IMR-90 (cell line): Measurements from ENCODE around the gene AGBL2. TPM values are rescaled to one million over a fixed set of nuclear protein-coding genes. Genes with fewer than 3 reads are reported as not detected.

Source experiments
- ATAC-seq: fragments of 200-7000 bp; cut with Tn5 transposase; 2 replicates; pipeline ENCODE4 v1.9.1; 2020; ENCODE audit warnings: low read depth, mild to moderate bottlenecking, moderate library complexity
- BruUV-seq: library from RNA; stranded (reverse); fragments of 400-500 nt; replicated peaks from 2 replicates; lab custom pipeline; 2021; lab: Mats Ljungman, UMichigan
- CTCF ChIA-PET: fragments of 300-600 bp; formaldehyde crosslinking; extraction: SDS; loops from one replicate; lab custom pipeline; 2021; ENCODE audit warnings: antibody characterized with exemption; lab: Yijun Ruan, JAX
- POLR2A ChIA-PET: fragments of 300-600 bp; sonication (Branson Sonifier 250); formaldehyde crosslinking; loops from one replicate; lab custom pipeline; 2022; ENCODE audit warnings: antibody characterized with exemption; ENCODE audit not compliant: unreplicated experiment; lab: Charles Lee
- DNase-seq: peaks from one replicate; pipeline ENCODE4 v3.0.0; 2013
- H2AFZ ChIP-seq: replicated peaks from 2 replicates; pipeline ENCODE3; 2013; ENCODE audit warnings: low read length, mild to moderate bottlenecking; ENCODE audit not compliant: poor library complexity
- H2AK5ac ChIP-seq: 2 replicates; pipeline ENCODE4 v1.6.1; 2013; ENCODE audit warnings: low read depth, low read length, inconsistent platforms
- H2AK9ac ChIP-seq: replicated peaks from 2 replicates; pipeline ENCODE3; 2013; ENCODE audit warnings: mild to moderate bottlenecking, low read depth, low read length, moderate library complexity; ENCODE audit not compliant: poor library complexity
- H2BK120ac ChIP-seq: 2 replicates; pipeline ENCODE4 v1.6.1; 2013; ENCODE audit warnings: low read depth, low read length, inconsistent platforms
- H2BK15ac ChIP-seq: 3 replicates; pipeline ENCODE4 v1.6.1; 2013; ENCODE audit warnings: low read depth, low read length, inconsistent platforms
- H2BK20ac ChIP-seq: 2 replicates; pipeline ENCODE4 v1.6.1; 2013; ENCODE audit warnings: low read depth, mild to moderate bottlenecking, inconsistent platforms, low read length, moderate library complexity
- H2BK5ac ChIP-seq: 2 replicates; pipeline ENCODE4 v1.6.1; 2013; ENCODE audit warnings: mild to moderate bottlenecking, low read depth, low read length, inconsistent platforms; ENCODE audit not compliant: poor library complexity, severe bottlenecking
- H3K14ac ChIP-seq: replicated peaks from 2 replicates; pipeline ENCODE4 v1.6.1; 2013; ENCODE audit warnings: low read depth, low read length, inconsistent platforms
- H3K18ac ChIP-seq: 2 replicates; pipeline ENCODE4 v1.6.1; 2013; ENCODE audit warnings: low read depth, low read length, control low read depth
- H3K23ac ChIP-seq: 2 replicates; pipeline ENCODE4 v1.6.1; 2013; ENCODE audit warnings: low read depth, low read length, inconsistent platforms
- H3K27ac ChIP-seq: 2 replicates; pipeline ENCODE4 v1.5.1; 2013; ENCODE audit warnings: mild to moderate bottlenecking, control low read depth, low read length; ENCODE audit not compliant: insufficient read depth
- H3K27me3 ChIP-seq: 2 replicates; pipeline ENCODE4 v1.6.1; 2013; ENCODE audit warnings: low read length; ENCODE audit not compliant: control insufficient read depth, insufficient read depth
- H3K36me3 ChIP-seq: 2 replicates; pipeline ENCODE4 v1.6.1; 2013; ENCODE audit warnings: low read length, mixed read lengths; ENCODE audit not compliant: control insufficient read depth, insufficient read depth
- H3K4ac ChIP-seq: 2 replicates; pipeline ENCODE4 v1.6.1; 2013; ENCODE audit warnings: low read depth, low read length, inconsistent platforms
- H3K4me1 ChIP-seq: 2 replicates; pipeline ENCODE4 v1.6.1; 2013; ENCODE audit warnings: low read length, mixed read lengths; ENCODE audit not compliant: control insufficient read depth, insufficient read depth
- H3K4me2 ChIP-seq: 2 replicates; pipeline ENCODE4 v1.6.1; 2013; ENCODE audit warnings: low read depth, mild to moderate bottlenecking, control low read depth, low read length, moderate library complexity
- H3K4me3 ChIP-seq: 2 replicates; pipeline ENCODE4 v1.5.1; 2013; ENCODE audit warnings: low read depth, mild to moderate bottlenecking, control low read depth, low read length, moderate library complexity; ENCODE audit not compliant: insufficient read depth
- H3K56ac ChIP-seq: 2 replicates; pipeline ENCODE4 v1.6.1; 2013; ENCODE audit warnings: low read length, inconsistent platforms; ENCODE audit not compliant: insufficient read depth; ENCODE audit errors: extremely low read depth
- H3K79me1 ChIP-seq, 2 experiments: 2 replicates each; pipeline ENCODE4 v1.6.1; 2013; ENCODE audit warnings: low read length in 2 of 2, inconsistent platforms in 1 of 2, low read depth in 1 of 2
- H3K9ac ChIP-seq: 2 replicates; pipeline ENCODE4 v1.6.1; 2013; ENCODE audit warnings: low read depth, low read length, control low read depth
- H3K9me1 ChIP-seq: 2 replicates; pipeline ENCODE4 v1.6.1; 2013; ENCODE audit warnings: low read length, inconsistent platforms; ENCODE audit not compliant: insufficient read depth
- H3K9me3 ChIP-seq: 2 replicates; pipeline ENCODE4 v1.6.1; 2013; ENCODE audit warnings: low read length; ENCODE audit not compliant: control insufficient read depth, insufficient read depth
- H4K20me1 ChIP-seq: 2 replicates; pipeline ENCODE4 v1.6.1; 2013; ENCODE audit warnings: low read length, inconsistent platforms; ENCODE audit not compliant: insufficient read depth
- H4K5ac ChIP-seq: 2 replicates; pipeline ENCODE4 v1.6.1; 2013; ENCODE audit warnings: mild to moderate bottlenecking, low read depth, low read length, control low read depth
- H4K8ac ChIP-seq, 2 experiments: 2 replicates each; pipeline ENCODE4 v1.6.1; 2013; ENCODE audit warnings: low read depth in 2 of 2, low read length in 2 of 2, control low read depth in 1 of 2, inconsistent platforms in 1 of 2
- H4K91ac ChIP-seq: 2 replicates; pipeline ENCODE4 v1.6.1; 2013; ENCODE audit warnings: low read depth, low read length, inconsistent platforms; ENCODE audit not compliant: insufficient read depth
- BHLHE40 ChIP-seq: fragments of 150-350 bp; IDR thresholded peaks from 2 replicates; pipeline ENCODE4 v1.6.1; 2016; ENCODE audit warnings: mild to moderate bottlenecking, low read depth, low read length
- CHD1 ChIP-seq: IDR thresholded peaks from 2 replicates; pipeline ENCODE4 v1.6.1; 2012; ENCODE audit warnings: low read depth, low read length, improper control_type of control experiment
- FOS ChIP-seq: fragments of 150-350 bp; IDR thresholded peaks from 2 replicates; pipeline ENCODE4 v1.6.1; 2016; ENCODE audit warnings: low read depth, low read length
- MAFK ChIP-seq: IDR thresholded peaks from 2 replicates; pipeline ENCODE4 v1.6.1; 2012; ENCODE audit warnings: low read depth, low read length, improper control_type of control experiment
- MAZ ChIP-seq: IDR thresholded peaks from 2 replicates; pipeline ENCODE4 v1.6.1; 2012; ENCODE audit warnings: low read depth, mild to moderate bottlenecking, low read length, improper control_type of control experiment, moderate library complexity, borderline replicate concordance
- MXI1 ChIP-seq: IDR thresholded peaks from 2 replicates; pipeline ENCODE4 v1.6.1; 2012; ENCODE audit warnings: low read depth, mild to moderate bottlenecking, low read length, moderate library complexity, borderline replicate concordance
- NFE2L2 ChIP-seq: fragments of 150-350 bp; IDR thresholded peaks from 2 replicates; pipeline ENCODE4 v1.6.1; 2016; ENCODE audit warnings: low read depth, mild to moderate bottlenecking, low read length
- RFX5 ChIP-seq: IDR thresholded peaks from 2 replicates; pipeline ENCODE4 v1.8.0; 2012; ENCODE audit warnings: low read depth, mild to moderate bottlenecking, low read length, moderate library complexity
- SMC3 ChIP-seq: fragments of 150-350 bp; IDR thresholded peaks from 2 replicates; pipeline ENCODE4 v1.6.1; 2016; ENCODE audit warnings: low read depth, mild to moderate bottlenecking, antibody characterized with exemption, low read length, moderate library complexity
- WGBS, 2 experiments: methylation state at CpG; one replicate each; pipeline versions ENCODE4 v1.1.5 to v1.1.7; 2013; ENCODE audit warnings: missing lambda C conversion rate in 2 of 2; ENCODE audit not compliant: insufficient read length in 1 of 2; ENCODE audit errors: extremely low coverage in 2 of 2; 5-methylcytosine and 5-hydroxymethylcytosine counted together
- dilution Hi-C: fragments of 300-500 bp; cut with HindIII; formaldehyde crosslinking; loops from one replicate; pipeline ENCODE4 v1.14.3; 2018; ENCODE audit warnings: low sequenced_read_pairs; ENCODE audit not compliant: unreplicated experiment
- in situ Hi-C: fragments of 300-500 bp; cut with MboI; formaldehyde crosslinking; loops from 3 replicates; pipeline ENCODE4 v1.14.3; 2019; ENCODE audit warnings: low sequenced_read_pairs, inconsistent platforms, mixed read lengths
- intact Hi-C: fragments of 100-400 bp; cut with micrococcal nuclease; formaldehyde crosslinking; loops from 2 replicates; pipeline ENCODE4 v1.10.0; 2022
- polyA plus RNA-seq, 3 experiments: library from polyadenylated mRNA; depleted of rRNA; stranded (reverse); fragments of >200 nt; gene quantifications; 2 replicates each; pipeline ENCODE4 v1.2.3, GENCODE V29; 2012; ENCODE audit warnings: low replicate concordance in 1 of 3
- total RNA-seq: library from RNA; depleted of rRNA; stranded (reverse); fragments of >200 nt; gene quantifications from 2 replicates; pipeline ENCODE4 v1.2.3, GENCODE V29; 2012
- TF ChIP-seq, protein P1 (sequence below): conservative IDR thresholded peaks from 2 replicates; pipeline ENCODE4 v1.5.1; 2012; ENCODE audit warnings: mild to moderate bottlenecking, low read depth, low read length, improper control_type of control experiment

Gene AGBL2
- total and polyA plus RNA-seq, 2 of the 4 experiments (the other 2 are of a cell fraction) = 0.36 to 1.2 TPM

GRCh38 chr11:47711816-47712215, 3.4 kb downstream of the AGBL2 start:
- no peak overlapping the region for H3K56ac ChIP-seq
- H4K91ac ChIP-seq = no peak overlapping the region
- BruUV-seq = no TSS peak
- no peak overlapping the region for H3K18ac ChIP-seq
- CTCF ChIA-PET = no interaction called here
- H4K20me1 ChIP-seq = no peaks in the 10 kb centered on the region
- no peak overlapping the region for H2BK120ac ChIP-seq
- no peak overlapping the region for H2BK15ac ChIP-seq
- ATAC-seq = no peak
- TF ChIP-seq BHLHE40 (no peak), NFE2L2 (no peak), FOS (no peak), MAZ (no peak), CHD1 (no peak), MXI1 (no peak), RFX5 (no peak), MAFK (no peak), SMC3 (no peak)
- TF ChIP-seq, protein P1, sequence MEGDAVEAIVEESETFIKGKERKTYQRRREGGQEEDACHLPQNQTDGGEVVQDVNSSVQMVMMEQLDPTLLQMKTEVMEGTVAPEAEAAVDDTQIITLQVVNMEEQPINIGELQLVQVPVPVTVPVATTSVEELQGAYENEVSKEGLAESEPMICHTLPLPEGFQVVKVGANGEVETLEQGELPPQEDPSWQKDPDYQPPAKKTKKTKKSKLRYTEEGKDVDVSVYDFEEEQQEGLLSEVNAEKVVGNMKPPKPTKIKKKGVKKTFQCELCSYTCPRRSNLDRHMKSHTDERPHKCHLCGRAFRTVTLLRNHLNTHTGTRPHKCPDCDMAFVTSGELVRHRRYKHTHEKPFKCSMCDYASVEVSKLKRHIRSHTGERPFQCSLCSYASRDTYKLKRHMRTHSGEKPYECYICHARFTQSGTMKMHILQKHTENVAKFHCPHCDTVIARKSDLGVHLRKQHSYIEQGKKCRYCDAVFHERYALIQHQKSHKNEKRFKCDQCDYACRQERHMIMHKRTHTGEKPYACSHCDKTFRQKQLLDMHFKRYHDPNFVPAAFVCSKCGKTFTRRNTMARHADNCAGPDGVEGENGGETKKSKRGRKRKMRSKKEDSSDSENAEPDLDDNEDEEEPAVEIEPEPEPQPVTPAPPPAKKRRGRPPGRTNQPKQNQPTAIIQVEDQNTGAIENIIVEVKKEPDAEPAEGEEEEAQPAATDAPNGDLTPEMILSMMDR = no peak
- no peak overlapping the region for H2BK5ac ChIP-seq
- H3K27ac ChIP-seq = no peak overlapping the region
- H4K5ac ChIP-seq = no peak overlapping the region
- no peak overlapping the region for H3K14ac ChIP-seq
- no peak for DNase-seq
- H3K9ac ChIP-seq = no peak overlapping the region
- no peak overlapping the region for H2AK5ac ChIP-seq
- H3K9me1 ChIP-seq = 0 out of 2 replicates have a peak, but pooled peaks cover 4% of the 10 kb centered on the region
- no peak overlapping the region for H3K4me2 ChIP-seq
- H4K8ac ChIP-seq = no peak overlapping the region
- H3K4me3 ChIP-seq = no peak overlapping the region
- H3K4ac ChIP-seq = no peak overlapping the region
- no peaks in the 10 kb centered on the region; the same call in 1 of the 2 replicates for H3K4me1 ChIP-seq
- no peak overlapping the region for H3K23ac ChIP-seq
- peaks cover 3% of the 10 kb centered on the region for H3K36me3 ChIP-seq
- no peaks in the 10 kb centered on the region for H3K9me3 ChIP-seq
- no peaks in the 10 kb centered on the region for H3K27me3 ChIP-seq
- peaks cover 0 to 6% of the 10 kb centered on the region in 2 experiments; a peak in 1 of 4 replicates for H3K79me1 ChIP-seq
- WGBS, 2 experiments = no CpG with 5 or more reads among the region's 5 CpGs
- dilution Hi-C loops (no loop called here), intact Hi-C loops (no loop called here), in situ Hi-C loops (loop anchor here (5.0 kb wide), 1 partner anchor 70 kb away; the partner anchor contains the start of gene MTCH2)
- POLR2A ChIA-PET = no interaction called here
- no peak overlapping the region for H2AK9ac ChIP-seq
- no peak overlapping the region for H2BK20ac ChIP-seq
- no peak overlapping the region for H2AFZ ChIP-seq
